ENCODE measurements around the gene CIB4.

The CIB4 gene

GRCh38 chr2:26672818-26673393 is 31.7 kb upstream of the CIB4 start:
- Histone ChIP-seq H3K27me3 (ENCODE audit: insufficient read depth, low read length, poor library complexity) (peaks cover 14% of the 10 kb centered on the region), H2AFZ (ENCODE audit: low read depth, low read length) (no peak overlapping the region), H3K9me3 (ENCODE audit: insufficient read depth, low read length, severe bottlenecking) (peaks cover 3% of the 10 kb centered on the region), H3K9ac (ENCODE audit: low read depth, low read length) (no peak overlapping the region), H3K36me3 (ENCODE audit: insufficient read depth, low read length) (no peaks in the 10 kb centered on the region), H3K4me2 (ENCODE audit: insufficient read depth, low read length) (no peak overlapping the region), H3K27ac (ENCODE audit: low read length) (no peak overlapping the region), H3K4me1 (ENCODE audit: insufficient read depth, low read length) (no peaks in the 10 kb centered on the region), H3K4me3 (ENCODE audit: low read depth in 1 of 2, low read length in 2 of 2) (no peak overlapping the region), H3K79me2 (ENCODE audit: insufficient read depth, low read length) (no peaks in the 10 kb centered on the region), H4K20me1 (ENCODE audit: insufficient read depth, low read length) (no peaks in the 10 kb centered on the region)
- TF ChIP-seq, protein P1, sequence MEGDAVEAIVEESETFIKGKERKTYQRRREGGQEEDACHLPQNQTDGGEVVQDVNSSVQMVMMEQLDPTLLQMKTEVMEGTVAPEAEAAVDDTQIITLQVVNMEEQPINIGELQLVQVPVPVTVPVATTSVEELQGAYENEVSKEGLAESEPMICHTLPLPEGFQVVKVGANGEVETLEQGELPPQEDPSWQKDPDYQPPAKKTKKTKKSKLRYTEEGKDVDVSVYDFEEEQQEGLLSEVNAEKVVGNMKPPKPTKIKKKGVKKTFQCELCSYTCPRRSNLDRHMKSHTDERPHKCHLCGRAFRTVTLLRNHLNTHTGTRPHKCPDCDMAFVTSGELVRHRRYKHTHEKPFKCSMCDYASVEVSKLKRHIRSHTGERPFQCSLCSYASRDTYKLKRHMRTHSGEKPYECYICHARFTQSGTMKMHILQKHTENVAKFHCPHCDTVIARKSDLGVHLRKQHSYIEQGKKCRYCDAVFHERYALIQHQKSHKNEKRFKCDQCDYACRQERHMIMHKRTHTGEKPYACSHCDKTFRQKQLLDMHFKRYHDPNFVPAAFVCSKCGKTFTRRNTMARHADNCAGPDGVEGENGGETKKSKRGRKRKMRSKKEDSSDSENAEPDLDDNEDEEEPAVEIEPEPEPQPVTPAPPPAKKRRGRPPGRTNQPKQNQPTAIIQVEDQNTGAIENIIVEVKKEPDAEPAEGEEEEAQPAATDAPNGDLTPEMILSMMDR (IDR thresholded peaks at IDR 0.05; ENCODE audit: borderline replicate concordance, extremely low read depth, low read length, poor library complexity, severe bottlenecking) = no peak
- TF ChIP-seq EZH2 (IDR thresholded peaks at IDR 0.05; ENCODE audit: borderline replicate concordance, low read depth, low read length, severe bottlenecking) = no peak
- ATAC-seq (ENCODE audit: insufficient read depth, low read depth) (no peak), DNase-seq (no peak)

GRCh38 chr2:26672112-26672817 is 31.1 kb upstream of the CIB4 start:
- ATAC-seq (ENCODE audit: insufficient read depth, low read depth) = no peak
- H3K4me1 ChIP-seq (ENCODE audit: insufficient read depth, low read length) = no peaks in the 10 kb centered on the region
- no peak overlapping the region for H3K9ac ChIP-seq (ENCODE audit: low read depth, low read length)
- H4K20me1 ChIP-seq (ENCODE audit: insufficient read depth, low read length) = no peaks in the 10 kb centered on the region
- no peak for DNase-seq
- H3K36me3 ChIP-seq (ENCODE audit: insufficient read depth, low read length) = no peaks in the 10 kb centered on the region
- H3K27me3 ChIP-seq (ENCODE audit: insufficient read depth, low read length, poor library complexity) = peaks cover 15% of the 10 kb centered on the region
- H2AFZ ChIP-seq (ENCODE audit: low read depth, low read length) = no peak overlapping the region
- H3K27ac ChIP-seq (ENCODE audit: low read length) = no peak overlapping the region
- H3K4me2 ChIP-seq (ENCODE audit: insufficient read depth, low read length) = no peak overlapping the region
- H3K9me3 ChIP-seq (ENCODE audit: insufficient read depth, low read length, severe bottlenecking) = no peaks in the 10 kb centered on the region
- TF ChIP-seq, protein P1 (IDR thresholded peaks at IDR 0.05; ENCODE audit: borderline replicate concordance, extremely low read depth, low read length, poor library complexity, severe bottlenecking) = no peak
- no peak for TF ChIP-seq EZH2 (IDR thresholded peaks at IDR 0.05; ENCODE audit: borderline replicate concordance, low read depth, low read length, severe bottlenecking)
- H3K79me2 ChIP-seq (ENCODE audit: insufficient read depth, low read length) = no peaks in the 10 kb centered on the region
- H3K4me3 ChIP-seq (ENCODE audit: low read depth in 1 of 2, low read length in 2 of 2) = no peak overlapping the region

DNA sequence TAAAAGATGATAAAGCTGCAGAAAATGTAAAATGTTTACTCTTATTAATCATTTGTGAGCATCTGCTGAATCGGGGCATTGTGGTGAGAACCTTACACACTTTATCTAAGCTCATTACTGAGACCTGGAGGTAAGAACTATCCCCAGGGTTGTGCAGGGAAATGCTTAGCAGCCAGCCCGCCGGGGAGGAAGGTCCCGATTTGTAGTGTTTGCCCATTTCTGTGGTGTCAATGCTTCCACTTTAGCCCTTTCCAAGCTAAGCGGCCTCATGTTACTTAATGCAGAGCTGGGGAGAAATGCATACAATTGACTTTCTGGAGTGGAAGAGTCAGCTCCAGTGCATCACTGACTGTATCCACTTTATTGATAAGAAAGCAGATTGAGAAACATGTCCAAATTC is 30.5 kb upstream of the CIB4 start:
- Histone ChIP-seq H3K4me3 (ENCODE audit: low read depth in 1 of 2, low read length in 2 of 2) (no peak overlapping the region), H3K9ac (ENCODE audit: low read depth, low read length) (no peak overlapping the region), H3K9me3 (ENCODE audit: insufficient read depth, low read length, severe bottlenecking) (no peaks in the 10 kb centered on the region), H3K27me3 (ENCODE audit: insufficient read depth, low read length, poor library complexity) (peaks cover 15% of the 10 kb centered on the region), H3K4me2 (ENCODE audit: insufficient read depth, low read length) (no peak overlapping the region), H3K27ac (ENCODE audit: low read length) (no peak overlapping the region), H3K36me3 (ENCODE audit: insufficient read depth, low read length) (no peaks in the 10 kb centered on the region), H3K79me2 (ENCODE audit: insufficient read depth, low read length) (no peaks in the 10 kb centered on the region), H2AFZ (ENCODE audit: low read depth, low read length) (no peak overlapping the region), H3K4me1 (ENCODE audit: insufficient read depth, low read length) (no peaks in the 10 kb centered on the region), H4K20me1 (ENCODE audit: insufficient read depth, low read length) (no peaks in the 10 kb centered on the region)
- no peak for TF ChIP-seq EZH2 (IDR thresholded peaks at IDR 0.05; ENCODE audit: borderline replicate concordance, low read depth, low read length, severe bottlenecking)
- DNase-seq = no peak
- no peak for ATAC-seq (ENCODE audit: insufficient read depth, low read depth)

DNA sequence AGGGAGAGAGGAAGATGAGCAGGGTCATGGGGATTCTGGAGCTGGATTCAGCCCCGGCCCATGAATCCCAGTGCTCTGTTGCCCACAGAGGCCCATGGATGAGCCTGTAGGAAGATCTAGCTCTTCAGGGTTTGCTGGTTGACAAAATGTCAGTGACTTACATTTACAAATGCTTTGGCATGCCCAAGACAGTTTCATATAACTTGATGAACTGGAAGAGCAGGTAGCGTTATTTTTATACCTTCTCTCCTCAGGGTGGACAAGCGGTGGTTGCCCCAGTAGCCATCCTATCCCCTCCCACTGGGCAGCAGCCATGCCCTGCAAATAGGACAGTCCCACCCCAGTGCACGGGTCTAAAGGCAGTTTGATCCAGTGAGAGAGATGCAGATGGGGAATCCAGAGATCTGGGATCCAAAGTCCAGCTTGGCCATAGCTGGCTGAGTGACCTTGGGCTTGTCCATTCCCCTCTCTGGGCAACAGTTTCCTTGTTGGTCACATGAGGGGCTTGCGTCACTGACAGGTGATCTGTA is 29.8 kb upstream of the CIB4 start:
- Histone ChIP-seq H3K9me3 (ENCODE audit: insufficient read depth, low read length, severe bottlenecking) (no peaks in the 10 kb centered on the region), H3K4me3 (ENCODE audit: low read depth in 1 of 2, low read length in 2 of 2) (no peak overlapping the region), H3K79me2 (ENCODE audit: insufficient read depth, low read length) (no peaks in the 10 kb centered on the region), H3K4me2 (ENCODE audit: insufficient read depth, low read length) (no peak overlapping the region), H3K27ac (ENCODE audit: low read length) (no peak overlapping the region), H3K27me3 (ENCODE audit: insufficient read depth, low read length, poor library complexity) (peaks cover 15% of the 10 kb centered on the region), H2AFZ (ENCODE audit: low read depth, low read length) (no peak overlapping the region), H3K36me3 (ENCODE audit: insufficient read depth, low read length) (no peaks in the 10 kb centered on the region), H3K9ac (ENCODE audit: low read depth, low read length) (no peak overlapping the region), H4K20me1 (ENCODE audit: insufficient read depth, low read length) (no peaks in the 10 kb centered on the region), H3K4me1 (ENCODE audit: insufficient read depth, low read length) (no peaks in the 10 kb centered on the region)
- no peak for DNase-seq
- no peak for ATAC-seq (ENCODE audit: insufficient read depth, low read depth)
- TF ChIP-seq, protein P1 (IDR thresholded peaks at IDR 0.05; ENCODE audit: borderline replicate concordance, extremely low read depth, low read length, poor library complexity, severe bottlenecking) = no peak
- TF ChIP-seq EZH2 (IDR thresholded peaks at IDR 0.05; ENCODE audit: borderline replicate concordance, low read depth, low read length, severe bottlenecking) = no peak

Measured in DND-41 (cell line).